ENCODE measurements around the gene NTMT2.

- TF ChIP-seq EZH2 (IDR thresholded peaks at IDR 0.05; ENCODE audit: low read length) (no peak), CTCF (optimal IDR thresholded peaks at IDR 0.05 in 1 of 3, IDR thresholded peaks at IDR 0.05 in 1 of 3, conservative IDR thresholded peaks at IDR 0.05 in 1 of 3; ENCODE audit: extremely low read depth in 1 of 3, insufficient read depth in 2 of 3, low read length in 3 of 3) (no peak)
Measured at GRCh38 chr1:170131984-170132383, 13.8 kb upstream of the NTMT2 start.
